Heart left ventricle (tissue), 16 donors: Measurements from ENCODE around the gene RAP1GDS1. TPM values are rescaled to one million over a fixed set of nuclear protein-coding genes. Genes with fewer than 3 reads are reported as not detected.

Experiments
- ATAC-seq, 4 donors: fragments of 200-7000 bp; cut with Tn5 transposase; one replicate each; pipeline ENCODE4 v1.9.1; 2020 to 2022; ENCODE audit warnings: moderate library complexity in 4 of 4, mild to moderate bottlenecking in 3 of 4, moderate number of reproducible peaks in 1 of 4
- DNase-seq, 5 donors: peaks; one replicate each; pipeline ENCODE4 v3.0.0-alpha.2; 2020
- H3K27ac ChIP-seq, 12 donors: fragments of 200-600 bp; sonication (generic) in 4 of 12; one replicate each; pipeline versions ENCODE4 v1.5.0 to v1.8.0; 2016 to 2022; ENCODE audit warnings: mild to moderate bottlenecking in 2 of 12
- H3K27me3 ChIP-seq, 9 donors: fragments of 200-600 bp; sonication (generic) in 2 of 9; one replicate each; pipeline versions ENCODE4 v1.5.1 to v1.8.0; 2016 to 2022; ENCODE audit warnings: mild to moderate bottlenecking in 3 of 9
- H3K36me3 ChIP-seq, 9 donors: fragments of 200-600 bp; sonication (generic) in 2 of 9; one replicate each; pipeline versions ENCODE4 v1.5.0 to v1.8.0; 2018 to 2022; ENCODE audit warnings: mild to moderate bottlenecking in 2 of 9
- H3K4me1 ChIP-seq, 12 donors: fragments of 200-600 bp; sonication (generic) in 4 of 12; one replicate each; pipeline versions ENCODE4 v1.5.0 to v1.8.0; 2016 to 2022; ENCODE audit warnings: mild to moderate bottlenecking in 3 of 12
- H3K4me3 ChIP-seq, 12 donors: fragments of 200-600 bp; sonication (generic) in 4 of 12; one replicate each; pipeline versions ENCODE4 v1.5.0 to v1.8.0; 2017 to 2022; ENCODE audit warnings: mild to moderate bottlenecking in 9 of 12, moderate library complexity in 4 of 12
- H3K9me3 ChIP-seq, 12 donors: fragments of 200-600 bp; sonication (generic) in 4 of 12; one replicate each; pipeline versions ENCODE4 v1.5.0 to v1.8.0; 2016 to 2022; ENCODE audit warnings: mild to moderate bottlenecking in 1 of 12
- POLR2A ChIP-seq, 2 donors: fragments of 450-650 bp; IDR thresholded peaks; one replicate each; pipeline ENCODE4 v1.6.1; 2017; ENCODE audit warnings: antibody characterized with exemption in 2 of 2, mild to moderate bottlenecking in 2 of 2, moderate library complexity in 2 of 2
- WGBS, 4 donors: extraction: QIAGEN DNeasy Blood & Tissue Kit in 2 of 4; methylation state at CpG; one replicate each; pipeline versions ENCODE4 v1.1.5 to v1.1.7; 2013 to 2018; 5-methylcytosine and 5-hydroxymethylcytosine counted together
- intact Hi-C, 10 donors: fragments of 100-400 bp; cut with DNase I; formaldehyde crosslinking; loops; one replicate each; pipeline versions ENCODE4 v1.11.1 to v1.14.2; 2022
- polyA plus RNA-seq, 2 donors: library from polyadenylated mRNA; stranded (reverse); fragments of 200-250 nt; gene quantifications; one replicate each; pipeline ENCODE4 v1.2.3, GENCODE V29; 2013
- total RNA-seq, 9 donors: library from RNA; depleted of rRNA in 2 of 9; stranded (reverse); fragments of >200 nt in 2 of 9; fragmentation: NEBNext Ultra II Directional in 3 of 9; extraction: Animal tissue kit (Norgen Biotek cat#: 25700) in 3 of 9; gene quantifications; one replicate each; pipeline versions ENCODE4 v1.1.0 to v1.2.4, GENCODE V29; 2016 to 2023
- TF ChIP-seq, protein P1 (sequence below), 12 donors: fragments of 200-600 bp; sonication (generic) in 4 of 12; IDR thresholded peaks; one replicate each; pipeline versions ENCODE4 v1.5.0 to v1.8.0; 2018 to 2022; ENCODE audit warnings: antibody characterized with exemption in 12 of 12, mild to moderate bottlenecking in 5 of 12
- donor health status: ischemic (EF 13 %, LVEDD 7.1; RV severe dilation, severe dysfunction).
- donor health status: healthy with polysubstance abuse.
- donor health status: DM: no; HTN: yes; CAD: no.
- donor health status: DM: no; HTN: no; CAD: no.
- donor health status: ischemic (EF 25% LVEDD 6.9; RV normal size, moderate dysfunction).
- donor health status: ischemic (EF 25% LVEDD 5.7; RV mildly dilated, moderate dysfunction).
- donor health status: healthy.
- donor health status: DM: yes; HTN: yes; CAD: no.
- donor health status: ischemic (EF 35%, LVEDD 5.7; RV mildly dilated, moderate dysfunction).
- donor health status: nonischemic (EF 11% LVEDD 7.7; RV severe dilation, severe dysfunction).
- donor health status: DM: yes; HTN: yes; CAD: no.
- donor health status: PGD.
- donor health status: ischemic (EF 29% LVEDD 5.4; RV normal size, mild dysfunction).
- donor health status: nonischemic (EF 23%, LVEDD 6.1; RV moderate dilation, normal function).

The RAP1GDS1 gene
- total and polyA plus RNA-seq, 11 donors = 4.2 to 26.6 (median 12.5) TPM

DNA sequence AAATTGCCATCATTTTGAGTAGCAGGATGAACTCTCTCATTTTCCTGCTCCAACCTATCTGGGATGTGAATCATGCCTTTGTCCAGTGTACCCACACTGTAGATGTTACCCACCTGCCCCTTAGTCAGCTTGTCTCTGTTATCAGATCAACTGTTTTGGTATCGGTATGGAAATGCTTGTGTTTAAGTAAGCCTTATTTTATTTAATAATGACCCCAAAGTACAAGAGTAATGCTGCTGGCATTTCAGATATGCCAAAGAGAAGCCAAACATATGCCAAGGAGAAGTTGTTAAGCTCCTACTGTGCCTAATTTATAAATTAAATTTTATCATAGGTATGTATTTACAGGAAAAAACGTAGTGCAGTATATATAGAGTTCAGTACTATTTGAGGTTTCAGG lies 18.6 kb upstream of the RAP1GDS1 start:
- TF ChIP-seq, protein P1, sequence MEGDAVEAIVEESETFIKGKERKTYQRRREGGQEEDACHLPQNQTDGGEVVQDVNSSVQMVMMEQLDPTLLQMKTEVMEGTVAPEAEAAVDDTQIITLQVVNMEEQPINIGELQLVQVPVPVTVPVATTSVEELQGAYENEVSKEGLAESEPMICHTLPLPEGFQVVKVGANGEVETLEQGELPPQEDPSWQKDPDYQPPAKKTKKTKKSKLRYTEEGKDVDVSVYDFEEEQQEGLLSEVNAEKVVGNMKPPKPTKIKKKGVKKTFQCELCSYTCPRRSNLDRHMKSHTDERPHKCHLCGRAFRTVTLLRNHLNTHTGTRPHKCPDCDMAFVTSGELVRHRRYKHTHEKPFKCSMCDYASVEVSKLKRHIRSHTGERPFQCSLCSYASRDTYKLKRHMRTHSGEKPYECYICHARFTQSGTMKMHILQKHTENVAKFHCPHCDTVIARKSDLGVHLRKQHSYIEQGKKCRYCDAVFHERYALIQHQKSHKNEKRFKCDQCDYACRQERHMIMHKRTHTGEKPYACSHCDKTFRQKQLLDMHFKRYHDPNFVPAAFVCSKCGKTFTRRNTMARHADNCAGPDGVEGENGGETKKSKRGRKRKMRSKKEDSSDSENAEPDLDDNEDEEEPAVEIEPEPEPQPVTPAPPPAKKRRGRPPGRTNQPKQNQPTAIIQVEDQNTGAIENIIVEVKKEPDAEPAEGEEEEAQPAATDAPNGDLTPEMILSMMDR (IDR thresholded peaks at IDR 0.05) = no peak
- no peak for TF ChIP-seq POLR2A (IDR thresholded peaks at IDR 0.05)
- H3K4me1 ChIP-seq = no peaks in the 10 kb centered on the region
- ATAC-seq (no peak), DNase-seq (no peak)
- intact Hi-C loops = no loop called here
- no peaks in the 10 kb centered on the region for H3K36me3 ChIP-seq
- H3K27me3 ChIP-seq = peaks cover 0 to 4% (median 0%) of the 10 kb centered on the region in 9 donors
- H3K4me3 ChIP-seq = no peak overlapping the region
- no peaks in the 10 kb centered on the region for H3K9me3 ChIP-seq
- H3K27ac ChIP-seq = no peak overlapping the region
- 75 to 88% (median 84%) methylated on average over 2 of the region's 2 CpGs for WGBS, 4 donors

DNA sequence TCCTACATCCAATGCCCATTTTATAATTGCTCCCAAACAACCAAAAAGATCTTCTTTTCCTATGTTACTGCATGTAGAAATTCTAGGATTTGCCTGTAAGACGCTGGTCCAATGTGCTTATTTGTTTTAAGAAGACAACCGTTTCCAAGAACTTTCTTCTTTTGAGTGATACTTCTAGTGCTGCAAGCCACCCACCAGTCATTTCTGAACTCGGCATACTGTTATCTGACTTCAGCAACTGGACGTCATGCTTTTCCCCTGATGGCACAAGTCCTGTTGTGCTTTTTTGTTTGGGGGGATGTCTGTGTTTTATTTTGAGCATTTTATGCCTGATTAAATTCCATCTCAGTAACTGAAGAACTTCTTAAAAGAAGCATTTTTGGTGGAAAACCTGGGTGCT lies 16.0 kb upstream of the RAP1GDS1 start:
- intact Hi-C loops = no loop called here
- 62 to 77% (median 69%) methylated on average over 4 of the region's 4 CpGs for WGBS, 4 donors
- DNase-seq (no peak), ATAC-seq (no peak)
- H3K4me3 ChIP-seq = no peak overlapping the region
- H3K27ac ChIP-seq = no peak overlapping the region
- H3K4me1 ChIP-seq = no peaks in the 10 kb centered on the region
- H3K36me3 ChIP-seq = no peaks in the 10 kb centered on the region
- no peak for TF ChIP-seq POLR2A (IDR thresholded peaks at IDR 0.05)
- TF ChIP-seq, protein P1 (IDR thresholded peaks at IDR 0.05) = no peak
- H3K9me3 ChIP-seq = no peaks in the 10 kb centered on the region
- H3K27me3 ChIP-seq = peaks cover 0 to 4% (median 0%) of the 10 kb centered on the region in 9 donors

DNA sequence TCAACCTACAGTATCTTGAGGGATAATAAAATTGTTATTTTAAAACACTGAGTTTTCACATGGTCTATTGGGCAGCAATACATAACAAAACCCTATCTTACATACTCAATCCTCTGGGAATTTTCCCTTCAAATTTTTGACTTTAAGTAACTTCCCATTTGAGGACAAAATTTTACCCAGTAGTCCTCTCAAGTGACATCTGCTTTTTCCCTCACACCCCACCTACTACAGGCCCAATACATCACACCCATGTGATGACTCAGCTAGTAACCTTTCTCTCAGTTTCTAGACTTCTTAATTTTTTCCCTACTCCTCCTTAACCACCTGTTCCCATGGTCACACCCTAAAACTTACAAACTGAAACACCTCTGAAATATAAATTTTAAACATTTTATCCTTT lies 12.2 kb upstream of the RAP1GDS1 start:
- no peak for DNase-seq
- Histone ChIP-seq H3K27ac (no peak overlapping the region), H3K9me3 (no peaks in the 10 kb centered on the region), H3K4me3 (no peak overlapping the region), H3K36me3 (no peaks in the 10 kb centered on the region), H3K27me3 (peaks cover 0 to 3% (median 0%) of the 10 kb centered on the region in 9 donors), H3K4me1 (no peaks in the 10 kb centered on the region)
- ATAC-seq = no peak
- no peak for TF ChIP-seq POLR2A (IDR thresholded peaks at IDR 0.05)
- TF ChIP-seq, protein P1 (IDR thresholded peaks at IDR 0.05) = no peak
- intact Hi-C loops = no loop called here

DNA sequence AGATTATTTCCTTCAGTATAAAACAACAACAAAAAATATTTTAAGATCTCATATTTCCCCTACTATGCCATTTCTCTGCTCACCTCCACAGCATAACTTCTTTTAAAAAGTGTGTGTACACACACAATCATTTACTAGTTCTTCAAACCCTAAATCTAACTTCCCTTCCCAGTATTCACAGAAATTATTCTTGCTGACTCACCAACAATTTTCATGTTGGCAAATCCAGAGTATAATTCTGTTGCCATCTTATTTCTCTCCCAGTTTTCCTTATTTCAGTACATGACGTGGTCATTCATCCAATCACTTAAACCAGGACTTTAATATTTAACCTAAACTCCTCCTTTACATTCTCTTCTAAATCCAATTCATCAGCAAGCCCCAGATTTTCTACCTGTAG lies 11.4 kb upstream of the RAP1GDS1 start:
- Histone ChIP-seq H3K4me1 (no peaks in the 10 kb centered on the region), H3K9me3 (no peaks in the 10 kb centered on the region), H3K4me3 (no peak overlapping the region), H3K27ac (no peak overlapping the region), H3K27me3 (no peaks in the 10 kb centered on the region), H3K36me3 (no peaks in the 10 kb centered on the region)
- TF ChIP-seq, protein P1 (IDR thresholded peaks at IDR 0.05) = no peak
- no peak for TF ChIP-seq POLR2A (IDR thresholded peaks at IDR 0.05)
- WGBS, 4 donors = 86 to 94% (median 90%) methylated on average over 1 of the region's 1 CpG
- DNase-seq (no peak), ATAC-seq (no peak)
- intact Hi-C loops = loop anchor here in 1 of 10 donors (10.0 kb wide), 1 partner anchor 105 kb away; the partner anchor contains the start of gene STPG2
